ENCODE results near the gene IRF6. TPM values are rescaled to one million over a fixed set of nuclear protein-coding genes. Genes with fewer than 3 reads are reported as not detected.

The IRF6 gene
- total RNA-seq, 1 donor from 2014 or later, result 31.6 TPM

DNA sequence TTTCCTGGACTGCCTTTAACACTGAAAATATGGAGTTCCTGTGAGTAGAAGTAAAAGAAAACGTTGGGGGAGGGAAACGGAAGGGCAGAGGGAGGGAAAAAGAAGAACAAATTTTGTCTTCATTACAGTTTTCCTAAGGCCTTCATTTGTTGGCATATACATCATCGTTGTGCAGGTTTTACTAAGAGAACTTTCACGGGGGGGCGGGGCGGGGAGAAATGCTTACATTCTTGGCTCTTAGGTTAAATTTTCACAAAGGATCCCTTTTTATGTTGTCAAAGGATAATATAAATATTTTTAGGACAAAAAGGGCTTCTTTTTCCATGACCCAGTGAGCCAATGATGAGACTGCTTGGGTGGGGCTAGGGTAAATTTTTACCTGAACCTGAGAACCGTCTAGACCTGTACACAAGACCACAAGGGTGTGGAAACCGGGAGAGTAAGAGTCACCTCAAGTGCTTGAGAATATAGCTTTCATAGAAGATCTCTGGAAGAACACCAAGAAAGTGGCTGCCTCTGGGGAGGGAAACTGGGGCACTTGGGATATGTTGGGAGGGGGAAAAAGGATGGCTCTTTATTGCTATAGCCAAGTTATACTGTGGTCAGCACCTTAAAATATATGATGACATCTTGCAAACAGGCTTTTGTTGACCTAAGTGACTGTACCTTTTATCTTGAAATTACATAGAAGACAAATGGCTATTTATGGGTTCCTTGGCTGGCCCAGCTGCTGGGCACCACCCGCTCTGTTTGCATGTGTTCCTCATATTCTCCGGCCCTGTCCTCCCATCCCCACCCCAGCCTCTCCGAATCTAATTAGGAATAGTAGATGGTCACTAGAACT is 19.9 kb upstream of the IRF6 start:
- intact Hi-C loops (cut with DNase I), result no loop called here
- DNase-seq (no peak), ATAC-seq (ENCODE audit: poor library complexity) (no peak)

DNA sequence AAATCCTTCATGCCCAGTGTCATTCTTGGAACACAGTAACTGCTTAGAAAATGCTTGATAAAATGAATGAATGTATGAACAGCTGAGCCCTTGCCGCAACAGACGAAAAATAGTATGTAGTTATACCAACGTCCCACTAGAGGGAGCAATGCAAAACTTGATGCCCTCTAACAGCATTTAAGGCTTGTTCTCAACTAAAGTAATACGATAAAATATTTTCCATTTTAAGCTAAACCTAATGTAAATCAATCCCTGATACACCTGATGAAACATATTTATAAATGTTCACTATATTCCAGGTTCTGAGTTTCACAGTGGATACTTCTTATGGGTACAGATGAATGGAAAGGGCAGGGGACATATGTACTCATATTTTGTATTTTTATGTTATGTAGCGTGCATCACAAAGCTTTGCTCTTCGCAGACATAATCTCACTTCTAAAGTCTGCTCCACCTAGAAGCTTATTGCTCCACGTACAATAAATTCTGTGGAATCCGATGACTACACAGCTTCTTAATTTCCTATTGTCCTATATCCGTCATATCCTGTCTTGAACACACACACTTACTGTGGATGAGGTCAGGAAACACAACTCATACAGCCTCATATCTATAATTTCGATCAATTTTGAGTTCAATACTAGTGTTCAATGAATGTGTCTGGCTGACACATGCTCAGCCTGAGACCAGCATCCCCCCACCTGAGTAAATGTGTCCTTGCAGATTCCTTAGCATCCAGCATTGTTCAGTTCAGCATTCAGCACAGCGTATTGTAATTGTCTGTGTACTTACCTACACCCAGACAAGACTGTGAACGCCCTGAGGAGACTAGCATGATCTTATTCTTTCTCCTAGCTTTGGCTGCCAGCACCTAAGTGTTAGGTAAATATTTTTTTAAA is 17.4 kb upstream of the IRF6 start:
- DNase-seq (no peak), ATAC-seq (ENCODE audit: poor library complexity) (peak; percentile 45)
- intact Hi-C loops (cut with DNase I), result no loop called here

- no peak for DNase-seq
- intact Hi-C loops (cut with DNase I), result no loop called here
- ATAC-seq (ENCODE audit: poor library complexity), result no peak
These were observed 16.8 kb upstream of the IRF6 start for GRCh38 chr1:209822706-209823105.

DNA sequence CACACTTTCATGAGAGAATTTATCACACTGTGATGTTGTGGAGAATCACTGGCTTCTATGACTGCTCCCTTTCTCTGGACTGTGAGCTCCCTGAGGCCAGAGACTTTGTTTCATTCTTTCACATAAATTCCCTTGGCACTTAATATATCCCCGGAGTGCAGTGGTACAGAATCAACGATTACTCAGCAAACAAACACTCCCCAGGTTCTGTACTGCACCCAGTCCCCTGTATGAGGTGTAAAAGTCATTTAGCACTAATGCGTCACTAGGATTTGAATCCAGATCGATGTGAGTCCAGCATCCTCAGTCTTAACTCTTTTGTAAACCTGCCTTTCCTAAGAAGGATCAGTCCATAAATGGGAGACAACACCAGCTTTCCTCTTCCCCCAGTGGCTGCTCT is 15.0 kb upstream of the IRF6 start:
- ATAC-seq (ENCODE audit: poor library complexity), result no peak
- intact Hi-C loops (cut with DNase I), result no loop called here

GRCh38 chr1:209819058-209819457 is 13.1 kb upstream of the IRF6 start:
- ATAC-seq (ENCODE audit: poor library complexity) (no peak), DNase-seq (no peak)
- intact Hi-C loops (cut with DNase I), result no loop called here

More for the DNA sequence above, 15.0 kb upstream of the IRF6 start:
- no peak for DNase-seq

GRCh38 chr1:209817691-209818090 is 11.7 kb upstream of the IRF6 start:
- ATAC-seq (ENCODE audit: poor library complexity) (peak; percentile 15), DNase-seq (no peak)
- intact Hi-C loops (cut with DNase I), result no loop called here

- intact Hi-C loops (cut with DNase I), result no loop called here
- no peak for DNase-seq
These were observed 11.0 kb upstream of the IRF6 start for GRCh38 chr1:209816923-209817322.

DNA sequence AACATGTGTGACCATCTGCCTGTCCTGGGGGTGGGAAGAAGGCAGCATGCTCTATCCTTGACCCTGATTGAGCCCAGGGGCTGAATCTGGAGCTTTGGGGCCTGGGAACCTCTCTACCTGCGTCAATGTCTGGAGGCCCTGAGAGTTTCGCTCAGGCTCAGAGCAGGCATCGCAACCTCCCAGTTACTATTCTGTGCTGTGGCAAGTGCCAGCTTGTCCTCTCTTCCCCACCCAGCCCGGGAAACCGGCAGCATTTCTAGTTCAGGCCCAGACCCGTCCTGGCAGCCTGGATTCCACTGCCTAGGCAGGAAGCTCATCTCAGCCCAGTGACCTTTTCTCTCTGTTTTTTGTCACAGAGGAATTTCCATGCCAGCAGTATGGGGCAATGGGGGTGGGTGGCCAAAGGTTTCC is 10.0 kb upstream of the IRF6 start:
- ATAC-seq (ENCODE audit: poor library complexity) (no peak), DNase-seq (no peak)
- intact Hi-C loops (cut with DNase I), result no loop called here

More at GRCh38 chr1:209816923-209817322, 11.0 kb upstream of the IRF6 start:
- ATAC-seq (ENCODE audit: poor library complexity), result no peak

- no peak for DNase-seq
- no peak for ATAC-seq (ENCODE audit: poor library complexity)
- intact Hi-C loops (cut with DNase I), result no loop called here
These were observed 9.5 kb upstream of the IRF6 start for GRCh38 chr1:209815490-209815889.

DNA sequence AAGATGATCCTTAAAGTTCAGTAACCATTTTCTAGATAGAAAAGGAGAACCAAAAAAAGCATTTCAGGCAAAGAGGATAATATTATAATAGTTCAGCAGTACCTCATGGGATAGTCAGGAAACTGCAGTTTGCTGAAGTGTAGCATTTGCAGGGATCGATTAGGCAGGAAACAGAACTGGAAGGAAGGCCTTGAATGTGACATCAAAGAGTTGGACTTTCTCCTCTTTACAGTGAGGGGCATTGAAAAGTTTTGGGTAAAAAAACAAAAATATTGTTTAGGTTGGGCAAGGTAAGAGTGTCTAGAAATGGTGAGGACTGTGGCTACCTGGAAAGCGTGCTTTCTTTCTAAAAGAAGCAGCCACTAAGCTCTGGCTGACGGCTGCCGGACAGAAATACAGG is 8.0 kb upstream of the IRF6 start:
- no peak for DNase-seq
- intact Hi-C loops (cut with DNase I), result no loop called here
- ATAC-seq (ENCODE audit: poor library complexity), result no peak

GRCh38 chr1:209810783-209811182 is 4.8 kb upstream of the IRF6 start:
- intact Hi-C loops (cut with DNase I), result no loop called here
- DNase-seq (no peak), ATAC-seq (ENCODE audit: poor library complexity) (no peak)

- intact Hi-C loops (cut with DNase I), result no loop called here
- no peak for DNase-seq
These were observed 3.7 kb upstream of the IRF6 start for GRCh38 chr1:209809611-209810010.

GRCh38 chr1:209808059-209808581 is 2.2 kb upstream of the IRF6 start:
- peak; percentile 59 for DNase-seq
- intact Hi-C loops (cut with DNase I), result no loop called here
- peak; percentile 83 for ATAC-seq (ENCODE audit: poor library complexity)

More at GRCh38 chr1:209809611-209810010, 3.7 kb upstream of the IRF6 start:
- ATAC-seq (ENCODE audit: poor library complexity), result no peak

DNA sequence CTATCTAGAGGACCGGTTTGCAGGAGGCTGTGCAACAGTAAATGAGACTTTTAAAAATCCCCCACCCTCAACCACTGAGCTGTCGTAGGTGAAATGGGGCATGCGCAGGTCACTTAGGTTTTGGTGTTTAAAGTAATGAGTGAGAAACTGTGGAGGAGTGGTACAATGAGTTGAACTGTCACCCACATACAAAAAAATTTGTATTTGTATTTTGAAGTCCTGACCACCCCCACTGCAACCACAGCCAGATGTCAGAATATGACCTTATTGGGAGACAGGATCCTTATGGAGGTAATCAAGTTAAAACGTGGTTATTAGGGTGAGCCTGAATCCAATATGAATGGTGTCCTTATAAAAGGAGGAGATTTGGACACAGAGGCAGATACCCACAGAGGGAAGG is 1.6 kb upstream of the IRF6 start:
- no peak for DNase-seq
- ATAC-seq (ENCODE audit: poor library complexity), result no peak
- intact Hi-C loops (cut with DNase I), result no loop called here

DNA sequence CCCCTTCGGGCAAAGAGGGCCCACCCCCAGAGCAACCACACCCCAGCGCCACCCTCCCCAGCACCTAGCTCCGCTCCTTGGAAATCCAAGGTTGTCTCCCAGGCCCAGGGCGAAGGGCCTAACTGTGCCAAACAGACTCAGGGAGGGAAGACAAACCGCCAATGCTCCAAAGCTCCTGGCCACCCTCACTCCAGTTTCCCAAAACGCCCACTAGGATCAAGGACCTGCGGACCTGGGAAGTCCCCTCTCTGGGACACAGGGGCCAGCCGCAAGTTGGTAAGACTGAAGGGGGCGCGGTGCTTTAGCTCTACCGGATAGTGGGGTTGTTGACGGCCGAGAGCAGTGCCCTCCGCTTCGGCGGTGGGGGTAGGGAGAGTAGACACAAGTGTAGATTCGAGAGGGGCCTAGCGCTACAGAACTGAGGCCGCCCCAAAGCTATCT is 581 bp downstream of the IRF6 start:
- ATAC-seq (ENCODE audit: poor library complexity), result no peak
- no peak for DNase-seq
- intact Hi-C loops (cut with DNase I), result no loop called here

DNA sequence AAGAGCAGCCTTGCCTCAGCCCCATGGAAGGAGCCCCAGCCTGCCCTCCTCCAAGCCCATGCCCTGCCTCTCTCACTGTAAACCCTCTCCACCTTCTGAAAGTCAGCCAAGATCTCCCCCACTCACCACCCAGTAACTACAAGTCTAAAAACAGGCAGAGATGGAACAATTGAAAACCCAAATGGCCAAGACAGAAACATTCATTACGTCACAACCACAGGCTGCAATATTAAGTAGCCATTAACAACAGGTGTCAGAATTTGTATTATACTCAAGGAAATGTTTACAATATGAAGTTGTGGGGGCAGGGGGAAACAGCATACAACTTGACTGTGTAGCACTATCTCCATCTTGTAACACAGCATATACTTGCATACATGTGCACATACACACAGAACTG is 2.4 kb downstream of the IRF6 start:
- intact Hi-C loops (cut with DNase I), result no loop called here
- DNase-seq, result no peak
- ATAC-seq (ENCODE audit: poor library complexity), result no peak

GRCh38 chr1:209802780-209803152 is 3.2 kb downstream of the IRF6 start:
- intact Hi-C loops (cut with DNase I), result no loop called here
- DNase-seq (no peak), ATAC-seq (ENCODE audit: poor library complexity) (no peak)

DNA sequence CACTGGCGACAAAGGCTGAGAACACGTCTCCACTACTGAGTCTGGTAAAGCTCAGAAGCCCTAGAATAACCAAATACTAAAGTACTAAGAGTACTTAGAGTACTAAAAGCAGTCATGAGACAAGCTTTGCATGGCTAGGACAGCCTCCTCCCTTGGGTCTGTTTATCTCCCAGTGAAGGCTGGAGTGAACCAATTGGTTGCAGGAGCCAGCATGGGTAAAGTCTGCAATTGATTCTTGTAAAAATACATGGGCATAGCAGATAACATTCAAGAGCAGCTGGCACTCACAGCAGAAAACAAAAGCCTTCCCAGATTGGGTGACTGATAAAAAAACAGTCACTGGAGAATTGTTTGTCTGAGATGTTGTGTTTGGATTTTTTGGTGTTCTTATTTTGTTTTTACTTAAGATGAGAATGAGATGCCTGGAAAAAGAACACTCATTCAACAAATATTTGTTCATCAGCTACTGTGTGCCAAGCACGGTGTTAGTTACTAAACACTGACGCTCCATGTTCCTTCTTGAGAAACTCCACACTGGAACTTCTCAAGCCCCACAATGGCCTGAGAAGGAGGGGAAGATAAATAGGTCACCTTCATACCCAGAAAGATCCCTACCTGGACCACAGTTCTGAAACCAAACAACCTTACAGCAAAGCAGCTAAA is 3.7 kb downstream of the IRF6 start:
- DNase-seq (no peak), ATAC-seq (ENCODE audit: poor library complexity) (peak; percentile 62)
- intact Hi-C loops (cut with DNase I), result no loop called here
